CD14-positive monocyte (primary cell): ENCODE measurements around the gene INHBA. TPM values are rescaled to one million over a fixed set of nuclear protein-coding genes. Genes with fewer than 3 reads are reported as not detected.
A peak's percentile ranks its signal among the peaks of the same experiment; 100 is the strongest.

Source experiments
- DNase-seq, 3 donors: peaks; one replicate each; pipeline ENCODE4 v3.0.0-alpha.2; 2011 to 2022
- H2AFZ ChIP-seq: 2 replicates; pipeline ENCODE4 v1.6.0; 2012; ENCODE audit warnings: mild to moderate bottlenecking, low read depth, low read length, inconsistent platforms; ENCODE audit not compliant: insufficient read depth, poor library complexity, severe bottlenecking
- H3K27ac ChIP-seq, 2 donors: 1 replicate in 1 of 2; 2 replicates in 1 of 2; pipeline ENCODE4 v1.5.1; 2012 to 2013; ENCODE audit warnings: low read length in 2 of 2, control low read depth in 1 of 2, inconsistent platforms in 1 of 2, low read depth in 1 of 2, mild to moderate bottlenecking in 1 of 2
- H3K27me3 ChIP-seq, 2 donors: one replicate each; pipeline versions ENCODE4 v1.6.0 to v1.6.1; 2011 to 2013; ENCODE audit warnings: low read length in 2 of 2; ENCODE audit not compliant: control insufficient read depth in 2 of 2, insufficient read depth in 2 of 2
- H3K36me3 ChIP-seq, 2 donors: replicated peaks in 1 of 2; 1 replicate in 1 of 2; 2 replicates in 1 of 2; pipeline versions ENCODE4 v1.5.1 to v1.6.1; 2012 to 2013; ENCODE audit warnings: low read length in 2 of 2, control low read depth in 1 of 2, inconsistent platforms in 1 of 2, mild to moderate bottlenecking in 1 of 2; ENCODE audit not compliant: insufficient read depth in 2 of 2, control insufficient read depth in 1 of 2
- H3K4me1 ChIP-seq, 2 donors: 1 replicate in 1 of 2; 2 replicates in 1 of 2; pipeline versions ENCODE4 v1.5.1 to v1.6.1; 2012 to 2013; ENCODE audit warnings: low read length in 2 of 2, control low read depth in 1 of 2, inconsistent platforms in 1 of 2, mild to moderate bottlenecking in 1 of 2, moderate library complexity in 1 of 2; ENCODE audit not compliant: insufficient read depth in 2 of 2, control insufficient read depth in 1 of 2
- H3K4me2 ChIP-seq: replicated peaks from 2 replicates; pipeline ENCODE3; 2012; ENCODE audit warnings: low read length, moderate library complexity, mild to moderate bottlenecking; ENCODE audit not compliant: poor library complexity, severe bottlenecking; ENCODE audit errors: extremely low read depth
- H3K4me3 ChIP-seq, 3 experiments: fragments of 200-600 bp in 1 of 3; sonication (generic) in 1 of 3; replicated peaks in 1 of 3; 1 replicate in 2 of 3; 2 replicates in 1 of 3; pipeline ENCODE4 v1.5.1; 2011 to 2013; ENCODE audit warnings: low read length in 3 of 3, mild to moderate bottlenecking in 3 of 3, control low read depth in 2 of 3, low read depth in 2 of 3, inconsistent platforms in 1 of 3, moderate library complexity in 1 of 3
- H3K79me2 ChIP-seq: 2 replicates; pipeline ENCODE4 v1.6.0; 2012; ENCODE audit warnings: mild to moderate bottlenecking, control low read depth, inconsistent platforms, low read length, moderate library complexity; ENCODE audit not compliant: insufficient read depth
- H3K9ac ChIP-seq: 2 replicates; pipeline ENCODE4 v1.6.0; 2017; ENCODE audit warnings: low read length, mild to moderate bottlenecking; ENCODE audit not compliant: insufficient read depth, poor library complexity, severe bottlenecking
- H3K9me3 ChIP-seq, 2 donors: replicated peaks in 1 of 2; 1 replicate in 1 of 2; 2 replicates in 1 of 2; pipeline versions ENCODE4 v1.5.1 to v1.6.1; 2012 to 2013; ENCODE audit warnings: low read length in 2 of 2, control low read depth in 1 of 2; ENCODE audit not compliant: control insufficient read depth in 1 of 2, insufficient read depth in 1 of 2
- H4K20me1 ChIP-seq: 2 replicates; pipeline ENCODE4 v1.6.0; 2012; ENCODE audit warnings: mild to moderate bottlenecking, low read length, control low read depth, moderate library complexity; ENCODE audit not compliant: insufficient read depth
- H3K27ac Mint-ChIP-seq, 7 donors: one replicate each; pipeline ENCODE4 v1.8.0; 2020; ENCODE audit warnings: mild to moderate bottlenecking in 7 of 7, mixed read lengths in 7 of 7, moderate library complexity in 6 of 7, inconsistent platforms in 2 of 7
- H3K27me3 Mint-ChIP-seq, 3 donors: one replicate each; pipeline ENCODE4 v1.8.0; 2021 to 2022; ENCODE audit warnings: low read depth in 3 of 3, mild to moderate bottlenecking in 3 of 3, mixed read lengths in 3 of 3, moderate library complexity in 3 of 3, inconsistent platforms in 1 of 3
- H3K36me3 Mint-ChIP-seq, 2 donors: one replicate each; pipeline ENCODE4 v1.8.0; 2020; ENCODE audit warnings: mixed read lengths in 2 of 2, inconsistent platforms in 1 of 2, mild to moderate bottlenecking in 1 of 2
- H3K4me1 Mint-ChIP-seq: one replicate; pipeline ENCODE4 v1.8.0; 2020; ENCODE audit warnings: mild to moderate bottlenecking, mixed read lengths
- H3K4me3 Mint-ChIP-seq, 2 donors: one replicate each; pipeline ENCODE4 v1.8.0; 2020; ENCODE audit warnings: mild to moderate bottlenecking in 2 of 2, mixed read lengths in 2 of 2, moderate library complexity in 1 of 2
- H3K9me3 Mint-ChIP-seq, 7 donors: one replicate each; pipeline ENCODE4 v1.8.0; 2020 to 2022; ENCODE audit warnings: mixed read lengths in 7 of 7, mild to moderate bottlenecking in 6 of 7, moderate library complexity in 6 of 7, inconsistent platforms in 2 of 7
- CTCF ChIP-seq: fragments of 200-600 bp; IDR thresholded peaks from one replicate; pipeline ENCODE4 v1.8.0; 2022; ENCODE audit warnings: antibody characterized with exemption, mild to moderate bottlenecking
- WGBS: methylation state at CpG from one replicate; pipeline ENCODE4 v1.1.5; 2013; ENCODE audit warnings: missing lambda C conversion rate; ENCODE audit not compliant: insufficient coverage; 5-methylcytosine and 5-hydroxymethylcytosine counted together
- intact Hi-C, 2 donors: fragments of 100-400 bp; cut with micrococcal nuclease; formaldehyde crosslinking; loops; one replicate each; pipeline versions ENCODE4 v1.15.0 to v1.15.1; 2023
- polyA minus RNA-seq: library from RNA; depleted of rRNA, polyadenylated mRNA; stranded (reverse); fragments of >200 nt; gene quantifications from 2 replicates; pipeline ENCODE4 v1.2.3, GENCODE V29; 2012
- polyA plus RNA-seq, 3 donors: library from polyadenylated mRNA; depleted of rRNA in 1 of 3; unstranded in 2 of 3; stranded (reverse) in 1 of 3; fragments of 300-500 nt in 2 of 3; fragments of >200 nt in 1 of 3; fragmentation: Illumina TruSeq in 2 of 3; gene quantifications; 1 replicate in 2 of 3; 2 replicates in 1 of 3; pipeline ENCODE4 v1.2.3, GENCODE V29; 2012 to 2021
- total RNA-seq, 12 experiments: library from RNA in 1 of 12; stranded (reverse) in 1 of 12; fragments of 120-200 nt in 1 of 12; gene quantifications; one replicate each; pipeline ENCODE4 v1.2.4 and lab custom pipeline; 2013 to 2026; ENCODE audit warnings: mixed read lengths in 6 of 12, inconsistent platforms in 1 of 12

The INHBA gene
- 0.02 TPM for total RNA-seq (2013)
- under 1 TPM; 0.08 to 0.24 (median 0.09) TPM for polyA plus RNA-seq
- polyA minus RNA-seq, result 0.14 TPM in 1 of 2 replicates, not detected in the other
- 1.3 to 386 (median 6.0) reads per million in 11 experiments for total RNA-seq (lab: John Stamatoyannopoulos, UW)

DNA sequence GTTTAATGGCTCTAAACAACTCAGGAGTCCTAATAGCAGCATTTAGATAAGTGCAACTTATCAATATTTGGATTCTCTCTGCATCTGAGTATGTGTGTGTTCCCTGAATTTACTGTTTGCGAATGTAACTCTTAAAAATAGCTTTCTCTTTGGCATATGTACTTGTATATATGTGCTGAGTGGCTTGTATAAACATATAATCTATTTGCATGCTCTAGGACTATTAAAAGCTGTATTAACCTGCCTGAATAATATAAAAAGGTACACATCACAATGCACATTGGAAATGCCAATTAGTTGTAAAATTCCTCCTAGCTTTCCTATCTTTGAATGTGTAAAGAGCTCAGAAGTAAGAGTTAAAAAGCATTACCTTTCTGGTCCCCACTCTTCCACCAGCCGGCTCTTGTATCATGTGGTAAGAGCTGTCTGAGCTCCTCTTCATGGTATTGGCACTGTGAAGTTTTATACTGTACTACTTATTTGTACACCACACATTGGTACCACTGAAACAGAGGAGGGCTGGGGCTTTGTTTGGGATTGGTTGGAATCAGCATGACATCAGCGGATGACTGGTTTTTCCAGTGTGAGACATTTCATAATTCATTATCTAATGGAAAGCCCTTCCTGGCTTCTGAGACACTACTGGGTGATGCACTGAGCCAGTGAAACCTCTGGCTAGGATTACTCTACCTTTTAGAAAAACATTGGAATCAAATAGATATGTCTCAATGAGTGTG is at the start of gene INHBA:
INHBA (minus strand) TSS at position 456 of the 737 bp plus-strand sequence. CDS start 2,716 bp downstream, outside the sequence.
- no peaks in the 10 kb centered on the region for H3K9me3 ChIP-seq
- H3K4me1 ChIP-seq, result peaks cover 27 to 40% of the 10 kb centered on the region in 2 donors
- H3K27me3 ChIP-seq, result peaks cover 8 to 17% of the 10 kb centered on the region in 2 donors
- H2AFZ ChIP-seq, result no peak within 1 kb of the TSS
- peak within 1 kb of the TSS in 1 of 2 donors; percentile 2 for H3K4me3 Mint-ChIP-seq
- H3K4me2 ChIP-seq, result no peak within 1 kb of the TSS
- no peak within 1 kb of the TSS for H3K27ac ChIP-seq
- peaks cover 18 to 34% (median 30%) of the 10 kb centered on the region in 3 donors for H3K27me3 Mint-ChIP-seq
- intact Hi-C loops, result loop anchor here (10.0 kb wide), 4 partner anchors 82 to 1428 kb away; no protein-coding TSS in a partner anchor
- H3K9me3 Mint-ChIP-seq, result peaks cover 0 to 3% (median 0%) of the 10 kb centered on the region in 7 donors
- DNase-seq, result peak in 1 of 3 donors; percentile 42
- H3K27ac Mint-ChIP-seq, result no peak within 1 kb of the TSS
- no peaks in the 10 kb centered on the region for H3K36me3 ChIP-seq
- no peaks in the 10 kb centered on the region for H4K20me1 ChIP-seq
- no peak within 1 kb of the TSS for H3K4me3 ChIP-seq
- peaks cover 42% of the 10 kb centered on the region for H3K4me1 Mint-ChIP-seq
- no peaks in the 10 kb centered on the region for H3K79me2 ChIP-seq
- WGBS, result no CpG with 5 or more reads among the region's 3 CpGs
- peaks cover 0 to 1% of the 10 kb centered on the region in 2 donors for H3K36me3 Mint-ChIP-seq
- TF ChIP-seq CTCF, result no peak
- no peak within 1 kb of the TSS for H3K9ac ChIP-seq

DNA sequence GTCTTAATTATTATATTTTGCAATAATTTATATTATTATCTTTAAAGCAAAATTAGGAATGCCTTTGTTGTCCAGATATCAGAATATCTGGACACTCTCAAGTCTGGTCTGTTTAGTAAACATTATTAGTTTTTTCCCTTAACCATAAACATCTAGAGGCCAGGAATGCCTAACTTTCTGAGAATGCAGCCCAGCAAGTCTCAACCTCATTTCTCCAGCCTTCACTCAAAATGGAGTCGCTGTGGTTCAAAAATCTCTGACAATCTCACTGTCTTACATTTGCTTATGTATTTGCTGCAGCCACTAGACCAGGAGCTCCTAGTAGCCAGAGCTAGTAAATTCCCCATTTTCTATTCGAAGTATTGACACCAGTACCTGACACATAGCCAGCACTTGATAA is 49.7 kb upstream of the INHBA start:
- Histone ChIP-seq H3K4me2 (no peak overlapping the region), H3K9me3 (peaks cover 11 to 22% of the 10 kb centered on the region in 2 donors), H3K27ac (no peak overlapping the region), H3K4me1 (no peaks in the 10 kb centered on the region), H3K36me3 (no peaks in the 10 kb centered on the region), H3K9ac (no peak overlapping the region), H3K79me2 (no peaks in the 10 kb centered on the region), H2AFZ (no peak overlapping the region), H3K4me3 (no peak overlapping the region), H3K27me3 (no peaks in the 10 kb centered on the region), H4K20me1 (no peaks in the 10 kb centered on the region)
- Mint-ChIP-seq H3K36me3 (no peaks in the 10 kb centered on the region), H3K4me1 (peaks cover 1% of the 10 kb centered on the region), H3K9me3 (peaks cover 10 to 42% (median 30%) of the 10 kb centered on the region in 7 donors), H3K27me3 (peaks cover 0 to 2% (median 1%) of the 10 kb centered on the region in 3 donors), H3K27ac (no peak overlapping the region), H3K4me3 (no peak overlapping the region)
- intact Hi-C loops, result no loop called here
- 84% methylated on average over 2 of the region's 2 CpGs for WGBS
- TF ChIP-seq CTCF, result no peak
- DNase-seq, result no peak
